ENCODE results near the gene PLVAP. TPM values are rescaled to one million over a fixed set of nuclear protein-coding genes. Genes with fewer than 3 reads are reported as not detected.
A peak's percentile ranks its signal among the peaks of the same experiment; 100 is the strongest.

The PLVAP gene
- total RNA-seq, 2 experiments from 2014 or later: not detected

- Mint-ChIP-seq H3K27me3 (peaks cover 17% of the 10 kb centered on the region), H3K4me1 (ENCODE audit: low read depth) (peaks cover 2% of the 10 kb centered on the region), H3K4me3 (no peak overlapping the region), H3K27ac (no peak overlapping the region), H3K36me3 (ENCODE audit: low read depth) (peaks cover 2% of the 10 kb centered on the region), H3K9me3 (no peaks in the 10 kb centered on the region)
- CTCF ChIA-PET: interaction anchor here (0.6 to 2.3 kb wide), 15 partner anchors 9 to 120 kb away, joined by 3 to 16 read pairs (median 4); partner anchors contain the start of genes BST2 and MRPL34
- peak; percentile 88 for DNase-seq
- POLR2A ChIA-PET: interaction anchor here (0.5 to 1.0 kb wide), 2 partner anchors 12 to 20 kb away, joined by 3 read pairs; no protein-coding TSS in a partner anchor
- peak; percentile 100 for ATAC-seq
- TF ChIP-seq CTCF (IDR thresholded peaks at IDR 0.05): peak; percentile 95
- intact Hi-C loops (cut with micrococcal nuclease): loop anchor here (5.0 kb wide), 1 partner anchor 41 kb away; no protein-coding TSS in a partner anchor
These were observed 31.0 kb downstream of the PLVAP start for GRCh38 chr19:17346109-17346671.

- no peak for DNase-seq
- Mint-ChIP-seq H3K27ac (no peak overlapping the region), H3K27me3 (no peaks in the 10 kb centered on the region), H3K4me3 (no peak overlapping the region), H3K4me1 (ENCODE audit: low read depth) (peaks cover 20% of the 10 kb centered on the region), H3K9me3 (no peaks in the 10 kb centered on the region), H3K36me3 (ENCODE audit: low read depth) (peaks cover 9% of the 10 kb centered on the region)
- ChIA-PET POLR2A (interaction anchor here (1.1 kb wide), 1 partner anchor 65 kb away, joined by 4 read pairs; no protein-coding TSS in a partner anchor), CTCF (interaction anchor here (1.0 kb wide), 1 partner anchor 44 kb away, joined by 3 read pairs; no protein-coding TSS in a partner anchor)
- intact Hi-C loops (cut with micrococcal nuclease): no loop called here
- no peak for TF ChIP-seq CTCF (IDR thresholded peaks at IDR 0.05)
- no peak for ATAC-seq
These were observed 35.3 kb downstream of the PLVAP start for GRCh38 chr19:17341845-17342244.

GRCh38 chr19:17341386-17341785, 35.8 kb downstream of the PLVAP start:
- Mint-ChIP-seq H3K27ac (no peak overlapping the region), H3K4me1 (ENCODE audit: low read depth) (peaks cover 19% of the 10 kb centered on the region), H3K9me3 (no peaks in the 10 kb centered on the region), H3K36me3 (ENCODE audit: low read depth) (peaks cover 9% of the 10 kb centered on the region), H3K27me3 (no peaks in the 10 kb centered on the region), H3K4me3 (no peak overlapping the region)
- DNase-seq (no peak), ATAC-seq (no peak)
- ChIA-PET POLR2A (no interaction called here), CTCF (interaction anchor here (1.0 kb wide), 1 partner anchor 45 kb away, joined by 3 read pairs; no protein-coding TSS in a partner anchor)
- intact Hi-C loops (cut with micrococcal nuclease): no loop called here
- TF ChIP-seq CTCF (IDR thresholded peaks at IDR 0.05): no peak

GRCh38 chr19:17340871-17341357, 36.2 kb downstream of the PLVAP start:
- H3K36me3 Mint-ChIP-seq (ENCODE audit: low read depth): peaks cover 9% of the 10 kb centered on the region
- ATAC-seq (no peak), DNase-seq (no peak)
- intact Hi-C loops (cut with micrococcal nuclease): no loop called here
- TF ChIP-seq CTCF (IDR thresholded peaks at IDR 0.05): no peak
- no peaks in the 10 kb centered on the region for H3K27me3 Mint-ChIP-seq
- ChIA-PET POLR2A (no interaction called here), CTCF (no interaction called here)
- no peaks in the 10 kb centered on the region for H3K9me3 Mint-ChIP-seq
- H3K4me3 Mint-ChIP-seq: no peak overlapping the region
- H3K4me1 Mint-ChIP-seq (ENCODE audit: low read depth): peaks cover 20% of the 10 kb centered on the region
- no peak overlapping the region for H3K27ac Mint-ChIP-seq

- Mint-ChIP-seq H3K4me1 (ENCODE audit: low read depth) (peaks cover 21% of the 10 kb centered on the region), H3K27me3 (no peaks in the 10 kb centered on the region), H3K36me3 (ENCODE audit: low read depth) (peaks cover 9% of the 10 kb centered on the region), H3K9me3 (no peaks in the 10 kb centered on the region), H3K27ac (no peak overlapping the region), H3K4me3 (no peak overlapping the region)
- intact Hi-C loops (cut with micrococcal nuclease): no loop called here
- TF ChIP-seq CTCF (IDR thresholded peaks at IDR 0.05): no peak
- CTCF ChIA-PET: interaction anchor here (1.2 kb wide), 1 partner anchor 57 kb away, joined by 3 read pairs; no protein-coding TSS in a partner anchor
- DNase-seq (peak; percentile 49), ATAC-seq (no peak)
- POLR2A ChIA-PET: no interaction called here
These were observed 36.8 kb downstream of the PLVAP start for GRCh38 chr19:17340302-17340870.
